Superior temporal gyrus (tissue), 1 donor: ENCODE results near the gene SEPHS2.
"Not testable (repeated sequence)": the region's sequence is repeated elsewhere in the genome, so short reads cannot be mapped to it uniquely, and the experiment has no call there.

Source experiments
- DNase-seq: peaks from one replicate; pipeline ENCODE4 v3.0.0-alpha.2; 2016; ENCODE audit errors: extremely low spot score

SEPHS2 gene

GRCh38 chr16:30398661-30399434, 46.8 kb downstream of the SEPHS2 start:
- no peak for DNase-seq

- DNase-seq: no peak
These were observed 47.7 kb downstream of the SEPHS2 start for GRCh38 chr16:30397776-30398660.

GRCh38 chr16:30397056-30397455, 48.6 kb downstream of the SEPHS2 start:
- DNase-seq: no peak

GRCh38 chr16:30396627-30397026, 49.0 kb downstream of the SEPHS2 start:
- DNase-seq: not testable (repeated sequence)

GRCh38 chr16:30395992-30396585, 49.6 kb downstream of the SEPHS2 start:
- peak; percentile 27 for DNase-seq

- DNase-seq: peak; percentile 89
These were observed 50.3 kb downstream of the SEPHS2 start, which contains the start of gene ZNF48 for GRCh38 chr16:30395155-30395991. Gene ZNF48 (plus strand): TSS chr16:30395420. CDS start chr16:30395795, 375 bp downstream.

- peak; percentile 34 for DNase-seq
These were observed 51.0 kb downstream of the SEPHS2 start for GRCh38 chr16:30394592-30395154.
